Measurements from ENCODE around the gene ACIN1. TPM values are rescaled to one million over a fixed set of nuclear protein-coding genes. Genes with fewer than 3 reads are reported as not detected.
A peak's percentile ranks its signal among the peaks of the same experiment; 100 is the strongest.

ACIN1 gene
- total RNA-seq, 2 donors from 2014 or later: 53.9 to 55.3 TPM

DNA sequence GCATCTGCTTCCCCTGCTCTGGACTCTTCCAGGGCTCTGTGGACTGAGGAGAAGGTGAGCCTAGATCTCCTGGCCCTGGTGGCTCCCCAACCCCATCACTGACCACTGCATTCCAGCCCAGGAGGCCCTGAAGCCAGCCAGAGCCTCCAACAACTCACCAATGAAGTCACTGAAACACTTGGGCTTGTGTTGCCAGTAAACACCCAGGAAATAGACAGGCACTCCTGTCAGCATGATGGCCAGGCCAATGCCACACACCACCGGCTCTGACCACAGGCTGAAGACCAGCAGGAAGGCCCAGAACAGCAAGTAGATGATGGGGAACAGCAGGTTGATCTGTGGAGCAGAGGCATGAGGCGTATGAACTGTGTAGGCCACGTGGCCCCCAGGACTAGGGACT lies 32.9 kb upstream of the ACIN1 start:
- Histone ChIP-seq H3K4me3 (no peak overlapping the region), H3K27me3 (no peaks in the 10 kb centered on the region), H3K4me1 (peaks cover 0 to 30% of the 10 kb centered on the region in 2 donors), H3K27ac (no peak overlapping the region), H3K9me3 (no peaks in the 10 kb centered on the region), H3K36me3 (peaks cover 23% of the 10 kb centered on the region)
- no peak for DNase-seq (ENCODE audit: low spot score)
- TF ChIP-seq, protein P1, sequence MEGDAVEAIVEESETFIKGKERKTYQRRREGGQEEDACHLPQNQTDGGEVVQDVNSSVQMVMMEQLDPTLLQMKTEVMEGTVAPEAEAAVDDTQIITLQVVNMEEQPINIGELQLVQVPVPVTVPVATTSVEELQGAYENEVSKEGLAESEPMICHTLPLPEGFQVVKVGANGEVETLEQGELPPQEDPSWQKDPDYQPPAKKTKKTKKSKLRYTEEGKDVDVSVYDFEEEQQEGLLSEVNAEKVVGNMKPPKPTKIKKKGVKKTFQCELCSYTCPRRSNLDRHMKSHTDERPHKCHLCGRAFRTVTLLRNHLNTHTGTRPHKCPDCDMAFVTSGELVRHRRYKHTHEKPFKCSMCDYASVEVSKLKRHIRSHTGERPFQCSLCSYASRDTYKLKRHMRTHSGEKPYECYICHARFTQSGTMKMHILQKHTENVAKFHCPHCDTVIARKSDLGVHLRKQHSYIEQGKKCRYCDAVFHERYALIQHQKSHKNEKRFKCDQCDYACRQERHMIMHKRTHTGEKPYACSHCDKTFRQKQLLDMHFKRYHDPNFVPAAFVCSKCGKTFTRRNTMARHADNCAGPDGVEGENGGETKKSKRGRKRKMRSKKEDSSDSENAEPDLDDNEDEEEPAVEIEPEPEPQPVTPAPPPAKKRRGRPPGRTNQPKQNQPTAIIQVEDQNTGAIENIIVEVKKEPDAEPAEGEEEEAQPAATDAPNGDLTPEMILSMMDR (IDR thresholded peaks at IDR 0.05): no peak

DNA sequence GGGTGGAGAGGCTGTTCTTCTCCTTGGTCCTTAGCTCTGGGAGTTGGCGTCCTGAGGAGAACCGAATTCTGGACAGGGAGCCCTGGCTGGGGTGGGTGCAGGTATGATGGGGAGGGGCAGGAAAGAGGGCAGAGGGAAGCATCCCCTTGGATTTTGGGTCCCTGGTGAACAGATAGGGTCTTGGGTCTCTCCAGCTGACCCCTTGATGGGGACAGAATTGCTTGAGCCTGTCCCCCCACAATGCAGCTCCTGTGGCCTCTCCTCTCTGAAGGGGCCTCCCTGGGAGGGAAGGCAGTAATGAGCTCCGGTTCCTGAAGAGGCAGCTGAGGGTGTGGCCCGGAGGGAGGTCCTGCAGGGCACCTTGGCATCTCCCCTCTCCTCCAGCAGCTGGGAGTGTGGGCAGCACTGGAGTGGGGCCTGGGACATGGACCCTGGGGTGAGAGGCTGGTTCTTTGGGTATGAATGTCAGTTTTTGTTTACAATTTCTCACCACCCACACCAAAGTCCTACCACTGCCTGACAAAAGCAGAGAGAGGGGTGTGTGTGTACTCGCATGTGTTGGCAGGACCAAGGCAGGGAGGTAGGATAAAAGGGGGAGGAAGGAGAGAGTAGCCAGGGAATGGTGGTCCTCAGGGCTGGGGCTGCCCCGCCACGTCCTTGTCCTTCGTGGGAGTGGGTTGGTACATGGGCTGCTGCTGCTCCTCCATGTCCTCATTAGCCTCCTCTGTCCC lies 31.8 kb upstream of the ACIN1 start:
- Histone ChIP-seq H3K27ac (no peak overlapping the region), H3K36me3 (peaks cover 23% of the 10 kb centered on the region), H3K4me1 (peaks cover 0 to 32% of the 10 kb centered on the region in 2 donors), H3K27me3 (no peaks in the 10 kb centered on the region), H3K9me3 (no peaks in the 10 kb centered on the region), H3K4me3 (no peak overlapping the region)
- no peak for DNase-seq (ENCODE audit: low spot score)
- TF ChIP-seq, protein P1 (IDR thresholded peaks at IDR 0.05): no peak

GRCh38 chr14:23125933-23126524 lies 31.1 kb upstream of the ACIN1 start:
- Histone ChIP-seq H3K4me1 (peaks cover 0 to 32% of the 10 kb centered on the region in 2 donors), H3K9me3 (no peaks in the 10 kb centered on the region), H3K36me3 (peaks cover 23% of the 10 kb centered on the region), H3K27me3 (no peaks in the 10 kb centered on the region), H3K27ac (no peak overlapping the region), H3K4me3 (no peak overlapping the region)
- DNase-seq (ENCODE audit: low spot score): no peak
- TF ChIP-seq, protein P1 (IDR thresholded peaks at IDR 0.05): no peak

DNA sequence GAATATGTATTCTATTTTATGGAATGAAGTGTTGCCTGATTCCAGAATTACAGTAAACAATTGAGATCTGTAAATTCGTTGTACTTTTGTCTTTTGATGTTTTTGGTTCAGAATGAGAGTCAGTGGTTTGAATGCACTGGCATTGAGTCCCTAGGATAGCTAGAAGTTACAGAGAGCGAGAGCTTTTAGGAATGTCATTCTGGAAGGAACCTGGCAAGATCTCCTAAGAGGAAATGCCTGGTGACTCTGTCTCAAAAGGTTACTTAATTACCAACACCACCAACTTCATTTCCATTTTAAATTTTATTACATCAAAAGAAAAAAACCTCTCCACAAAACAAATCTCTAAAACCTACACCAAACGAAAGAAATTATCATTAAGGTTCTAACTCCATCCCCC lies 30.1 kb upstream of the ACIN1 start:
- Histone ChIP-seq H3K4me3 (no peak overlapping the region), H3K36me3 (peaks cover 23% of the 10 kb centered on the region), H3K4me1 (peaks cover 0 to 25% of the 10 kb centered on the region in 2 donors), H3K27ac (no peak overlapping the region), H3K27me3 (no peaks in the 10 kb centered on the region), H3K9me3 (no peaks in the 10 kb centered on the region)
- DNase-seq (ENCODE audit: low spot score): no peak
- TF ChIP-seq, protein P1 (IDR thresholded peaks at IDR 0.05): no peak

DNA sequence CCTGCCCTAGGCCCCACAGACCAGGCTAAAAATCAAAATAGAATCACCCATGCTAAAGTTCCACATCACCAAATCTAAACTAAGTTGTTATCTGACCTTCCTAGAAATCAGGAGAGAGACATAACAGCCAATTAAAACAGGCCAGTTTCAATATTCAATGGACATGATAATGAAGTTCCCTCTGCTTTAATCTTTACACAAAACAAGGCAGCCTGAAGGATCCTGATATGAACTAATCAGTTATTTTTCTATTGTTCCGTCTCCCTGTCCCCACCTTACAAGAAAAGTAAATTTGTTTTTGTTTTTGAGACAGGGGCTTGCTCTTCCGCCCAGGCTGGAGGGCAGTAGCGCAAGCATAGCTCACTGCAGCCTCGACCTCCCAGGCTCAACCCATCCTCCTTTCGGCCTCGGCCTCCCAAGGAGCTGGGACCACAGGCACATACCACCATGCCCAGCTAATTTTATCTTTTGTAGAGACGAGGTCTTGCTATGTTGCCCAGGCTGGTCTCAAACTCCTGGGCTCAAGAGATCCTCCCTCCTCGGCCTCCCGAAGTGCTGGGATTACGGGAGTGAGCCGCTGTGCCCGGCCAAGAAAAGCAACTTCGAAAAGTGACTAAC lies 29.5 kb upstream of the ACIN1 start:
- H3K4me3 ChIP-seq: no peak overlapping the region
- H3K27me3 ChIP-seq: no peaks in the 10 kb centered on the region
- TF ChIP-seq, protein P1 (IDR thresholded peaks at IDR 0.05): no peak
- peaks cover 23% of the 10 kb centered on the region for H3K36me3 ChIP-seq
- no peak for DNase-seq (ENCODE audit: low spot score)
- H3K9me3 ChIP-seq: no peaks in the 10 kb centered on the region
- peak overlapping the region in 1 of 2 donors; percentile 48 for H3K27ac ChIP-seq
- H3K4me1 ChIP-seq: peaks cover 0 to 22% of the 10 kb centered on the region in 2 donors

Measured in right atrium auricular region (tissue), 2 donors.